Hepatocyte (in vitro differentiated cells): ENCODE measurements around the gene SLC19A1. TPM values are rescaled to one million over a fixed set of nuclear protein-coding genes. Genes with fewer than 3 reads are reported as not detected.

ENCODE experiments used
- DNase-seq: peaks from one replicate; pipeline ENCODE4 v3.0.0-alpha.2; 2016; ENCODE audit warnings: low spot score
- H2AFZ ChIP-seq: fragments of 200-600 bp; sonication (generic); 2 replicates; pipeline ENCODE4 v1.6.0; 2016; ENCODE audit warnings: antibody characterized with exemption, mild to moderate bottlenecking
- H3K27ac ChIP-seq: fragments of 200-600 bp; sonication (generic); 2 replicates; pipeline ENCODE4 v1.5.1; 2016; ENCODE audit warnings: mild to moderate bottlenecking
- H3K27me3 ChIP-seq: fragments of 200-600 bp; sonication (generic); 2 replicates; pipeline ENCODE4 v1.6.1; 2016
- H3K36me3 ChIP-seq: fragments of 200-600 bp; sonication (generic); replicated peaks from 2 replicates; pipeline ENCODE4 v1.5.1; 2016; ENCODE audit warnings: low read depth; ENCODE audit not compliant: insufficient read depth
- H3K4me1 ChIP-seq: fragments of 200-600 bp; sonication (generic); 2 replicates; pipeline ENCODE4 v1.5.1; 2016; ENCODE audit warnings: mild to moderate bottlenecking, moderate library complexity; ENCODE audit not compliant: insufficient read depth
- H3K4me2 ChIP-seq: fragments of 200-600 bp; sonication (generic); 2 replicates; pipeline ENCODE4 v1.6.0; 2016
- H3K4me3 ChIP-seq: fragments of 200-600 bp; sonication (generic); 2 replicates; pipeline ENCODE4 v1.5.1; 2016; ENCODE audit warnings: mild to moderate bottlenecking
- H3K79me2 ChIP-seq: fragments of 200-600 bp; sonication (generic); 2 replicates; pipeline ENCODE4 v1.6.0; 2017; ENCODE audit warnings: mild to moderate bottlenecking
- H3K9me2 ChIP-seq: fragments of 200-600 bp; sonication (generic); replicated peaks from 2 replicates; pipeline ENCODE4 v1.6.0; 2017; ENCODE audit warnings: mild to moderate bottlenecking; ENCODE audit not compliant: insufficient read depth
- H3K9me3 ChIP-seq: fragments of 200-600 bp; sonication (generic); 2 replicates; pipeline ENCODE4 v1.5.1; 2016; ENCODE audit warnings: low read depth, mild to moderate bottlenecking
- H4K20me1 ChIP-seq: fragments of 200-600 bp; sonication (generic); 2 replicates; pipeline ENCODE4 v1.6.0; 2016; ENCODE audit warnings: mild to moderate bottlenecking; ENCODE audit not compliant: insufficient read depth, poor library complexity, severe bottlenecking
- CTCF ChIP-seq: fragments of 200-600 bp; sonication (generic); IDR thresholded peaks from 2 replicates; pipeline ENCODE4 v1.5.1; 2016; ENCODE audit warnings: antibody characterized with exemption, mild to moderate bottlenecking; ENCODE audit not compliant: poor library complexity
- EZH2 ChIP-seq: fragments of 200-600 bp; sonication (generic); IDR thresholded peaks from 2 replicates; pipeline ENCODE4 v1.6.1; 2016; ENCODE audit warnings: antibody characterized with exemption, mild to moderate bottlenecking, borderline replicate concordance
- EZH2phosphoT487 ChIP-seq: fragments of 200-600 bp; sonication (generic); IDR thresholded peaks from one replicate; pipeline ENCODE4 v1.6.1; 2018; ENCODE audit warnings: antibody characterized with exemption, mild to moderate bottlenecking, low read depth, moderate library complexity; ENCODE audit not compliant: unreplicated experiment, severe bottlenecking
- WGBS: methylation state at CpG from one replicate; pipeline ENCODE4 v1.1.6; 2016; ENCODE audit warnings: low lambda C conversion rate; ENCODE audit errors: missing lambda C conversion rate; 5-methylcytosine and 5-hydroxymethylcytosine counted together
- polyA plus RNA-seq: library from polyadenylated mRNA; unstranded; fragments of >200 nt; fragmentation: Nextera tagmentation; extraction: Ambion mirVana; gene quantifications from 2 replicates; pipeline ENCODE4 v1.2.1, GENCODE V29; 2016
- total RNA-seq: library from RNA; depleted of rRNA; stranded (reverse); fragments of >200 nt; gene quantifications from 2 replicates; pipeline ENCODE4 v1.2.3, GENCODE V29; 2014

The SLC19A1 gene
- total and polyA plus RNA-seq, 2 experiments from 2014 or later, result 7.7 to 24.8 TPM

GRCh38 chr21:45458281-45459170 is 83.7 kb downstream of the SLC19A1 start:
- Histone ChIP-seq H3K4me3 (no peak overlapping the region), H3K9me3 (peaks cover 11% of the 10 kb centered on the region), H3K9me2 (no peaks in the 10 kb centered on the region), H3K4me1 (peaks cover 26% of the 10 kb centered on the region), H3K27ac (no peak overlapping the region), H3K36me3 (no peaks in the 10 kb centered on the region), H2AFZ (no peak overlapping the region), H3K4me2 (no peak overlapping the region), H3K79me2 (peaks cover 21% of the 10 kb centered on the region), H4K20me1 (no peaks in the 10 kb centered on the region), H3K27me3 (no peaks in the 10 kb centered on the region)
- no peak for TF ChIP-seq EZH2phosphoT487
- DNase-seq, result no peak
- WGBS, result 91% methylated on average over 22 of the region's 30 CpGs

- Histone ChIP-seq H4K20me1 (no peaks in the 10 kb centered on the region), H3K4me3 (no peak overlapping the region)
- WGBS, result 92% methylated on average over 6 of the region's 9 CpGs
These were observed 84.4 kb downstream of the SLC19A1 start for GRCh38 chr21:45457832-45458172.

GRCh38 chr21:45457161-45457831 is 84.9 kb downstream of the SLC19A1 start:
- Histone ChIP-seq H3K27ac (no peak overlapping the region), H4K20me1 (no peaks in the 10 kb centered on the region), H3K9me3 (peaks cover 6% of the 10 kb centered on the region), H3K27me3 (no peaks in the 10 kb centered on the region), H3K4me3 (no peak overlapping the region), H2AFZ (no peak overlapping the region), H3K79me2 (peaks cover 30% of the 10 kb centered on the region), H3K4me1 (peaks cover 26% of the 10 kb centered on the region), H3K9me2 (no peaks in the 10 kb centered on the region), H3K36me3 (no peaks in the 10 kb centered on the region), H3K4me2 (no peak overlapping the region)
- no peak for TF ChIP-seq EZH2phosphoT487
- no peak for TF ChIP-seq EZH2
- no peak for TF ChIP-seq CTCF
- no peak for DNase-seq
- 94% methylated on average over 22 of the region's 25 CpGs for WGBS

More at GRCh38 chr21:45457832-45458172, 84.4 kb downstream of the SLC19A1 start:
- TF ChIP-seq CTCF (no peak), EZH2 (no peak), EZH2phosphoT487 (no peak)
- Histone ChIP-seq H3K79me2 (peaks cover 29% of the 10 kb centered on the region), H3K27ac (no peak overlapping the region), H3K4me2 (no peak overlapping the region), H3K27me3 (no peaks in the 10 kb centered on the region), H3K9me3 (peaks cover 11% of the 10 kb centered on the region), H3K9me2 (no peaks in the 10 kb centered on the region), H2AFZ (no peak overlapping the region), H3K36me3 (no peaks in the 10 kb centered on the region), H3K4me1 (peaks cover 26% of the 10 kb centered on the region)
- DNase-seq, result no peak
